Keratinocyte (primary cell): ENCODE data around the gene NBPF3.

Experiments used
- CTCF ChIP-seq, 3 experiments: IDR thresholded peaks in 1 of 3; conservative IDR thresholded peaks in 1 of 3; optimal IDR thresholded peaks in 1 of 3; 2 replicates in 2 of 3; 3 replicates in 1 of 3; pipeline versions ENCODE3 to v1.5.1; 2011; ENCODE audit warnings: low read length in 3 of 3, mild to moderate bottlenecking in 3 of 3, moderate library complexity in 2 of 3, control low read depth in 1 of 3, inconsistent platforms in 1 of 3; ENCODE audit not compliant: insufficient read depth in 2 of 3; ENCODE audit errors: extremely low read depth in 1 of 3
- EZH2 ChIP-seq: IDR thresholded peaks from one replicate; pipeline ENCODE4 v1.6.1; 2012; ENCODE audit warnings: inconsistent platforms, mild to moderate bottlenecking, low read length, moderate library complexity

- TF ChIP-seq CTCF (optimal IDR thresholded peaks at IDR 0.05 in 1 of 3, IDR thresholded peaks at IDR 0.05 in 1 of 3, conservative IDR thresholded peaks at IDR 0.05 in 1 of 3; ENCODE audit: extremely low read depth in 1 of 3, insufficient read depth in 2 of 3, low read length in 3 of 3) (no peak), EZH2 (no peak)
These were observed 84.9 kb downstream of the NBPF3 start for GRCh38 chr1:21524686-21525339.
